SK-MEL-5 (cell line): ENCODE data around the gene ALX3. TPM values are rescaled to one million over a fixed set of nuclear protein-coding genes. Genes with fewer than 3 reads are reported as not detected.

Experiments used
- DNase-seq: peaks from one replicate; pipeline ENCODE4 v3.0.0-alpha.2; 2016; ENCODE audit warnings: low read depth, low spot score
- in situ Hi-C: cut with HindIII; loops from 2 replicates; pipeline ENCODE4 v1.10.0; 2016; ENCODE audit warnings: low sequenced_read_pairs, high pct_unique_total_duplicates, low pct_unique_long_range_greater_than_20kb
- total RNA-seq: library from RNA; depleted of rRNA; stranded (reverse); fragments of >200 nt; shearing (Covaris generic); gene quantifications from 2 replicates; pipeline ENCODE4 v1.2.3, GENCODE V29; 2014

Gene ALX3
- total RNA-seq, 1 experiment from 2014 or later = not detected

GRCh38 chr1:110056285-110056683, 14.2 kb downstream of the ALX3 start:
- in situ Hi-C loops = no loop called here

GRCh38 chr1:110055493-110056284, 14.8 kb downstream of the ALX3 start:
- DNase-seq = no peak
- in situ Hi-C loops = no loop called here

More at GRCh38 chr1:110056285-110056683, 14.2 kb downstream of the ALX3 start:
- DNase-seq = no peak

- DNase-seq = peak; percentile 58
- in situ Hi-C loops = no loop called here
Measured at GRCh38 chr1:110053552-110054428, 16.7 kb downstream of the ALX3 start.

GRCh38 chr1:110051262-110051648, 19.2 kb downstream of the ALX3 start:
- in situ Hi-C loops = no loop called here
- DNase-seq = no peak

GRCh38 chr1:110050602-110051261, 19.7 kb downstream of the ALX3 start:
- DNase-seq = no peak
- in situ Hi-C loops = no loop called here

- DNase-seq = no peak
- in situ Hi-C loops = no loop called here
Measured at GRCh38 chr1:110049801-110050601, 20.5 kb downstream of the ALX3 start.

- in situ Hi-C loops = no loop called here
- DNase-seq = peak; percentile 73
Measured at GRCh38 chr1:110048923-110049601, 21.4 kb downstream of the ALX3 start.

- DNase-seq = no peak
- in situ Hi-C loops = no loop called here
Measured at GRCh38 chr1:110048240-110048639, 22.2 kb downstream of the ALX3 start.

- in situ Hi-C loops = no loop called here
- DNase-seq = peak; percentile 23
Measured at GRCh38 chr1:110047463-110047862, 23.0 kb downstream of the ALX3 start.

- in situ Hi-C loops = no loop called here
Measured at GRCh38 chr1:110043016-110043415, 27.5 kb downstream of the ALX3 start.

GRCh38 chr1:110040548-110040947, 29.9 kb downstream of the ALX3 start:
- DNase-seq = no peak
- in situ Hi-C loops = no loop called here

More at GRCh38 chr1:110043016-110043415, 27.5 kb downstream of the ALX3 start:
- no peak for DNase-seq

GRCh38 chr1:110039641-110040040, 30.8 kb downstream of the ALX3 start:
- no peak for DNase-seq
- in situ Hi-C loops = no loop called here

- DNase-seq = no peak
- in situ Hi-C loops = no loop called here
Measured at GRCh38 chr1:110038271-110038670, 32.2 kb downstream of the ALX3 start.

GRCh38 chr1:110035236-110035752, 35.2 kb downstream of the ALX3 start:
- in situ Hi-C loops = no loop called here
- no peak for DNase-seq

GRCh38 chr1:110034451-110035235, 35.8 kb downstream of the ALX3 start, which contains the start of gene STRIP1:
Gene STRIP1, plus strand, starts transcription at chr1:110034624. Its CDS starts 14 bp downstream, at chr1:110034638.
- in situ Hi-C loops = no loop called here
- DNase-seq = peak; percentile 95

GRCh38 chr1:110034040-110034450, 36.4 kb downstream of the ALX3 start:
- in situ Hi-C loops = no loop called here
- no peak for DNase-seq
